GM19467 (cell line): ENCODE data around the gene APOB.

ENCODE experiments used
- ATAC-seq: cut with Tn5 transposase; IDR thresholded peaks from one replicate; pipeline ENCODE4 v1.9.1; 2021; ENCODE audit warnings: mild to moderate bottlenecking, moderate library complexity; ENCODE audit not compliant: unreplicated experiment

The APOB gene

DNA sequence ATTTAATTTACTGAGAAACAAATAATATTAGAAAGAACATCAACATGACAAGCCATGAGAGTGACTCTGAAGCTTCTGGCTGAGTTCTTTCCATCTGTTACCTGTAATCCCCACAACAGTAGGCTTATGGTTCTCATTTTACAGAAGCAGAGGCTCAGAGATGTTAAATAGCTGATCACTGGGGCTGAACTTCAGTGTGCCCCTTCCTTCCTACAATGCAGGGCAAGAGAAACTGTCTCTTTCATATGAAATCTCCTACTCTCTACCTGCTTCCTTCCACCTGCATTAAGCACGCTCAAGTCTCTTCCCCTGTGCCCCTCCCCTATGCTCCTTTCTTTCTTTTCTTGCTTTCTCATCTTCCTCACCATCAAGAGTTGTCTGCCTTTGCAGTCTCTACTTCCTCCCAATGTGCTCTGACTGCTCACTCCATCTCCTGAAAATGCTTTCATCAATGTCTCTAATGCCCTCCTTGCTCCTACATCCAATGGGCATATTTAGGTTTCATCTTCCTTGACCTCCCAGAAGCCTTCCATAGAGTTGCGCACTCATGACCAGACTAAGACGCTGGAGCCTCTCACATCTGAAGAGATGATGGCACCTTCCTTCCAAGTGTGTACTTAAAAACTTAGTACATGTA is 23.7 kb downstream of the APOB start:
- ATAC-seq = no peak

DNA sequence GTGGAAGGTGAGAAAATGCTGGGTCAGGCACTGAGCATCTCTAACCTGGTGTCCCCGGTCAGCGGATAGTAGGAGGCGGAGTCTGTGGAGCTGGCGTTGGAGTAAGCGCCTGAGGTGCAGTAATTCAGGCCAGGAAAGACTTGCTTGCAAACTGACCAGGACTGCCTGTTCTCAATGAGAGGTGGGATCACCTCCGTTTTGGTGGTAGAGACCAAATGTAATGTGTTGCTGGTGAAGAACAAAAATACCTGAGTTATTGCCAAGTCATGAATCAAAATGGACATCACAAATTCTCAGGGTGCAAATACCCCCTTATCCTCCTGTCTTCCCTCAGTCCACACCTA is 24.2 kb downstream of the APOB start:
- ATAC-seq = no peak

GRCh38 chr2:21019000-21019677 is 24.7 kb downstream of the APOB start:
- no peak for ATAC-seq

DNA sequence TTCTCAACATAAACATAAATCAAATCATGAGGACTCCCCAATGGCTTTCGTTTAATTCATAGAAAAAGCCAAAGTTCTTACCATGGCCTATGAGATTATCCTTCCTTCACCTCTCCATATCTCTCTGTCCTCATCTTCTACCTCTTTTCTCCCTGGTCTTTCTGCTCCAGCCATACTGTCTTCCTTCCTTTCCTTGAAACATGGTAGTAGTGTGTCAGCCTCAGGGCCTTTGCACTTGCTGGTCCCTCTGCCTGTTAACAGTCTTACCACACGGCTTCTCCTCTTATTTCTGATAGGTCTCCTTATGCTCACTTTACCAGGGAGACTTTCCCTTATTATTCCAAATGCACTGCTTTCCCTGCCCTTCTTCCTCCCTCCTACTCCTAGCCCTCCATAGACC is 25.6 kb downstream of the APOB start:
- ATAC-seq = no peak

DNA sequence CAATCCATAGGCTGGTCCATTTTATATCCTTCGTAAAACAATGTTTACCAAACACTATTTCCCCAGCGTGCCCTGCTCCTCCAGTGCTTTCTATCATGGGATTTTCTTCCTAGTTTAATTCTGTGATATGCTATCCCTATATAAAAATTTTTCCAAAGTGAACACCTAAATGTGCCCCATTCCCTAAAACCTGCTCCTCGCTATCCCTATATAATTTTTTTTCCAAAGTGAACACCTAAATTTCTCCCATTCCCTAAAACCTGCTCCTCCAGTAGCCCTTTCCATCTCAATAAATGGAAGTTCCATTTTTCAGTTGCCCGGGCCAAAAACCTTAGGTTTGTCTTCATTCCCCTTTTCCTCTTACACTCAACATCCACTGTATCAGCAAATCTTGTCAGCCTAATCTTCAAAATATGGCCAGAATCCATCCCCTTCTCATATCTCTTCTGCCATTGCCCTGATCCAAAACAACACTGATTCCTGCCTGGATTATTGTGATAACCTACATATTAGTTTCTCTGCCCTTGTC is 26.1 kb downstream of the APOB start:
- ATAC-seq = no peak

DNA sequence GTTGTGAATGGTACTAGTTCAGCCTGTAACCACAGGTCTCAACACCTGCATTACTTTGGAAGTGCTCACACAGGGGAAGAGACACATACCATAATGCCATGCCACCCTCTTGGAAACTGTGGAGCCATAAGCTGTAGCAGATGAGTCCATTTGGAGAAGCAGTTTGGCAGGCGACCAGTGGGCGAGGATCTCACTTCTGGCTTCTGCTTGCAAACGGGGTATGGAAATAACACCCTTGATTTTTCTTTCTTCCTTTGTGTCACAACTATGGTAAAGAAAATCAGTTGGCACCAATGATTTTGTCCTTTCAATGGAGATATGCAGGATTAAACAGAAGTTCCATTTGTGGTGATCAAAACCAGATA is 28.6 kb downstream of the APOB start:
- no peak for ATAC-seq

GRCh38 chr2:21014364-21015280 is 29.3 kb downstream of the APOB start:
- ATAC-seq = no peak

DNA sequence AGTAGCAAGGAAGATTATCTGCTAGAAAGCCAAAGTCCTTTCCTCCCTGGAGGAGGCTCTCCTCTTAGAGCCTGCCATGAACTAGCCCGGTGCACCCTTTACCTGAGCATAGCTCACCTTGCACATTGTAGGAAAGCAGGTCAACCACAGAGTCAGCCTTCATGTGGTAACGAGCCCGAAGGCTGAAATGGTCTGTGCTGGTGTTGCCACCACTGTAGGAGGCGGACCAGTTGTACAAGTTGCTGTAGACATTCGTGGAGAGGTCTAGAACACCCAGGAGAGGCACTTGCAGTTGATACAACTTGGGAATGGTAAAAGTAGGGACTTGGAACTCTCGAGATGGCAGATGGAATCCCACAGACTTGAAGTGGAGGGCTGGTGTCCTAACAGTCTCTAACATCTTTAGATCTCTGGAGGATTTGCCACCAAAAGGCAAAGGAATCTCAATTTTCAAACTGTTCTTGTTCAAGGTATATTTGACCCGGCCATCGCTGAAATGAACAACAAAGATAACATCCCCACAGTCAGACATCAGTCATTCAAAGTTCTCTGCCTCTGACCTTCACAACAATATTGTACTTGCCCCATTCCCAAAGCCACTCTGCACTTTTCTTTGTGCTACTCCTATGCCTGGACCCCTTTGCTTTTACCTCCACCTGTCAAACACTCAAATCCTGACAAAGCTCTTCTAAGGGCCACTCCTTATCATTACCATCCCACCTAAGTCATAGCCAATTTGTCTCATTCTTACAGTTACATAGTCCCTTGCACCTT is 30.6 kb downstream of the APOB start:
- no peak for ATAC-seq

- ATAC-seq = no peak
These were observed 31.3 kb downstream of the APOB start for GRCh38 chr2:21012557-21012937.

DNA sequence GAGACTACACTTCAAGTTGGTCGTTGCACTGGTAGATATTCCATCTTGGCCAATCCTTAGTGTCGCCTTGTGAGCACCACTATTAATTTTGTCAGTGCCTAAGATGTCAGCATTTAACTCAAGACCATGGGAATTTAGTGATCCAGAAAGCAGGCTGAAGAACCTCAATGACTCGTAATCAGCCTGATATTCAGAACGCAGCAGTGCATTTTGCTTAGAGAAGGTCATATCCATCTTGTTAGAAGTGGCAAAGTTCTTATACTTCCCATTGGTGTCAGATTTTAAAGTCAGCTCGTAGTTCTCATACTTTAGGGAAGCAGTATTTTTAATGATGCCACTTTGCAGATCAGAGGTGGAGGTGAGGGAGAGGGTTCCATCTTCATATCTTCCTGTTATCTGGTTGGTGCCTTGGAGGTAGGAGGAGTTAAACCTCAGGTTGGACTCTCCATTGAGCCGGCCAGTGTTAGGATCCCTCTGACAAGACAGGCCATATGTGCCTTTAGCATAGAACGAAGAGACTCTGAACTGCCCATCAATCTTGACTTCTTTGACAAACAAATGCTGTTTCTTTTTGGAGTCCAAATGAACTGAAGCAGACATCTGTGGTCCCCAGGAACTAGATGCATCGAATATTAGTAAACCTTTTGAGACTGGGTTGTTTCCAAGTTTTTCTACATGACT is 31.9 kb downstream of the APOB start:
- ATAC-seq = no peak

DNA sequence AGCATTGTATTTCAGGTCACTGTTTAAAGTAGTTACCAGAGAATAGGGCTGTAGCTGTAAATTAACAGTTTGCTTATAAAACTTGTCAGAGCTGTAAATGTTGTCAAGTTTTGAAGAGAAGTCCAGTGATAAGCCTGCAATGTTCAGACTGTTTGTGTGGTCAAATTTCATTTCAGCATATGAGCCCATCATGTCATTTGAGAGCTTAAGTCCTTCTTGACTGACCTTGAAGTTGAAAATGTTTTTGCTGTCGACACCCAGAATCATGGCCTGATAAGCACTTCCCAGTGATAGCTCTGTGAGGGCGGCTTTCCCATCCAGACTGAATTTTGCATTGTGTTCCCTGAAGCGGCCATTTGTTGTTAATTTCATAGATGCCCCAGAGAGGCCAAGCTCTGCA is 32.4 kb downstream of the APOB start:
- no peak for ATAC-seq

DNA sequence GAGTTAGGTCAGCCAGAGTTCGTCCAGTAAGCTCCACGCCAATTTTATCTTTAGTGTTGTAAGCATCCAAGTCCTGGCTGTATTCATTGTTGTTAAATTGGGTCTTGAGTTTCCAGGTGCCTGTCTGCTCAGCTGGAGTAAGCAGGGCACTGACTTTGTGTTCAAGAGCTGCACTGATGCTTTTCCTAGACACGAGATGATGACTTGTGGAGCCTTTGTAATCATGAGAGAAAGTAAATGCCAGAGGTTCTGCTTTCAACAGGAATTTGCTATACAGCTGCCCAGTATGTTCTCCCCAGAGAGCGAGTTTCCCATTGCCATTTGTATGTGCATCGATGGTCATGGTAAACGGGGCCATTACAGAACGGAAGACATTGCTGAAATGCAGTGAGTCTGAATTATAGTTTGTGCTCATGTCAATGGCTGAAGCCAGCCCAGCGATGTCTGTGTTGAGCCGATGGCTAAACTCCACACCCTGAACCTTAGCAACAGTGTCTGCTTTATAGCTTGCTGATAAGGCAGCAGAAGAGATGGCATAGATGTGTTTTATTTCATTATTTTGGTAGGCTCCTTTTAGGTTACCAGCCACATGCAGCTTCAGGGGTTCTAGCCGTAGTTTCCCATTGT is 32.9 kb downstream of the APOB start:
- no peak for ATAC-seq

- no peak for ATAC-seq
These were observed 34.1 kb downstream of the APOB start for GRCh38 chr2:21009662-21010225.

DNA sequence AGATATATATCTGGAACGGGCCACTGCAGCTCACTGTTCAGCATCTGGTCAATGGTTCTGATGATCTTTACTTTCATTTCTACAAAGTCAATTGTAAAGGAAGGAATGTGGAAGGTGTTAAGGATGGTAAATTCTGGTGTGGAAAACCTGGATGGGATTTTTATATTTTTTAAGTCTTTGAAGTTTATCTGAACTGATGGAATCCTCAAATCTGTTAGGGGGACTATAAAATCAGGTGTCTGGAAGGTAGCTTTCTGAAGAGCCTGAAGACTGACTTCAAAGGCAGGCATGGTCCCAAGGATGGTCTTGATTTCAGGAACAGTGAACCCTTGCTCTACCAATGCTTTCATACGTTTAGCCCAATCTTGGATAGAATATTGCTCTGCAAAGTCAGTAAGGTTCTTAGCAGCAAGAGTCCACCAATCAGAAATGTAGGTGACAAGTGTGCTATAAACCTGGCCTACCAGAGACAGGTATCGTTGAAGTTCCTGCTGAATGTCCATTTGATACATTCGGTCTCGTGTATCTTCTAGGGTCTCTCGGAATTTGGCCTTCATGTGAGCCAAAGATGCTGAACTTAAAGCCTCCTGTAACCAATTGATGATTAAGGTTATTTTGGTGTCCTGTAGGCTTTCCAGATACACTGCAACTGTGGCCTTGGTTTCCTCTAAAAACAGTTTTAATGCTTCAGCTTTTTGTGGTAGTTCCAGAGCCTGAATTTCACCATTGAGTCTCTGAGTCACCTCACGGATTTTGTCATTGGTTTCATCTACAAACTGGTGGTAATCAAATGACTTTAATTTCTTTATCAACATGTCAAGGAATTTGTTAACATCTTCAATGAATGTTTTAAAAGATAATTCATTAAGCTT is 34.8 kb downstream of the APOB start:
- no peak for ATAC-seq

DNA sequence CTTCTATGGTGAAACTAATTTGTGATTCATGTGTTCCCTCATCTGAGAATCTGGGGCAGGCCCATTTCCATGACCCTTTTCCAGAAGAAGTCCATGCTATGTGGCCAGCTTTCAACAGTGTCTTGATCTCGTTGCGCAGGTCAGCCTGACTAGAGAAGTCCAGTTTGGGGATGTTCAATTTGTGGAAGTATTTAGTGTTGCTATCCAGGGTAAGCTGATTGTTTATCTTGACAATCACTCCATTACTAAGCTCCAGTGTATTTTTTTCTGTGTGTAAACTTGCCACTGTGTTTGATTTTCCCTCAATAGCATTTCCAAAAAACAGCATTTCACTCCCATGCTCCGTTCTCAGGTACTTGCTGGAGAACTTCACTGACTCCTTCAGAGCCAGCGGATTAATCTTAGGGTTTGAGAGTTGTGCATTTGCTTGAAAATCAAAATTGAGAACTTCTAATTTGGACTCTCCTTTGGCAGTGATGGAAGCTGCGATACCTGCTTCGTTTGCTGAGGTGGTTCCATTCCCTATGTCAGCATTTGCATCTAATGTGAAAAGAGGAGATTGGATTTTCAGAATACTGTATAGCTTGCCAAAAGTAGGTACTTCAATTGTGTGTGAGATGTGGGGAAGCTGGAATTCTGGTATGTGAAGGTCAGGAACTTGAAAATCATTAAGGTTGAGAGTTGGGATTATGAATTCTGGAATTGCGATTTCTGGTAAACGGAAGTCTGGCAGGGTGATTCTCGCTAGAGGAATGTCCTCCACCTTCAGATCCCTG is 35.7 kb downstream of the APOB start:
- ATAC-seq = no peak

- ATAC-seq = no peak
These were observed 36.5 kb downstream of the APOB start for GRCh38 chr2:21007129-21008013.
